DND-41 (cell line): ENCODE data around the gene RGS3.

Experiments
- EZH2 ChIP-seq: IDR thresholded peaks from 3 replicates; pipeline ENCODE4 v1.6.1; 2012; ENCODE audit warnings: borderline replicate concordance, low read depth, mild to moderate bottlenecking, moderate library complexity, low read length, inconsistent platforms; ENCODE audit not compliant: severe bottlenecking
- TF ChIP-seq, protein P1 (sequence below): IDR thresholded peaks from 2 replicates; pipeline ENCODE4 v1.5.1; 2012; ENCODE audit warnings: borderline replicate concordance, low read length, moderate library complexity, mild to moderate bottlenecking; ENCODE audit not compliant: poor library complexity, severe bottlenecking; ENCODE audit errors: extremely low read depth

DNA sequence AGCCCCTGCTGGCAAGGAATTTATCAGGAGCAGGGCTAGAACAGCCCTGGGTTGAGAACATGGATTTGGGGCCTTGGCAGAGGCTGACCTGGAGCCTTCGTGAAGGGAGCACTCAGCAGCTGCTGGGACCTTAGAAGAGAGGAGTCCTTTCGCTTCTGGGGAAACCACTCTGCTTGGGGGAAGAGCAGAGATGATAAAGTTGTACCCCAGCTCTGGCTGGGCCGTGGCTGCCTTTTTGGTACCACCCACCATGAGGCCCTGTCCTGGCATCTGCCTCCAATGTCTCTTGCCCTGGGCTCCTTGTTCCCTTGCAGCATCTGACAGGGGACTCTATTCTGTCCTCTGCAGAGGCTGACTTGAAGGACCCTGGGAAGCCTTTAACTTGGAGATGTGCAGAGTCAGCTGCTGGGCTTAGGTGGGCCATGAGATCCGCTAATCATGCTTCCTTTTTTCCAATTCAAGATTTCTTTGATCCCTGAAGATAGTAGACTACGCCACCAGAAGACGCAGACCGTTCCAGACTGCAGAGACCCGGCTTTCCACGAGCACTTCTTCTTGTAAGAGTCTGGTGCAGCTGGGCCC lies 20.2 kb downstream of the RGS3 start:
- TF ChIP-seq, protein P1, sequence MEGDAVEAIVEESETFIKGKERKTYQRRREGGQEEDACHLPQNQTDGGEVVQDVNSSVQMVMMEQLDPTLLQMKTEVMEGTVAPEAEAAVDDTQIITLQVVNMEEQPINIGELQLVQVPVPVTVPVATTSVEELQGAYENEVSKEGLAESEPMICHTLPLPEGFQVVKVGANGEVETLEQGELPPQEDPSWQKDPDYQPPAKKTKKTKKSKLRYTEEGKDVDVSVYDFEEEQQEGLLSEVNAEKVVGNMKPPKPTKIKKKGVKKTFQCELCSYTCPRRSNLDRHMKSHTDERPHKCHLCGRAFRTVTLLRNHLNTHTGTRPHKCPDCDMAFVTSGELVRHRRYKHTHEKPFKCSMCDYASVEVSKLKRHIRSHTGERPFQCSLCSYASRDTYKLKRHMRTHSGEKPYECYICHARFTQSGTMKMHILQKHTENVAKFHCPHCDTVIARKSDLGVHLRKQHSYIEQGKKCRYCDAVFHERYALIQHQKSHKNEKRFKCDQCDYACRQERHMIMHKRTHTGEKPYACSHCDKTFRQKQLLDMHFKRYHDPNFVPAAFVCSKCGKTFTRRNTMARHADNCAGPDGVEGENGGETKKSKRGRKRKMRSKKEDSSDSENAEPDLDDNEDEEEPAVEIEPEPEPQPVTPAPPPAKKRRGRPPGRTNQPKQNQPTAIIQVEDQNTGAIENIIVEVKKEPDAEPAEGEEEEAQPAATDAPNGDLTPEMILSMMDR = no peak
- TF ChIP-seq EZH2 = no peak
